Measurements from ENCODE around the gene MED20.

- TF ChIP-seq CTCF (conservative IDR thresholded peaks at IDR 0.05; ENCODE audit: low read depth, low read length) (no peak), EZH2phosphoT487 (IDR thresholded peaks at IDR 0.05; ENCODE audit: borderline replicate concordance, low read length) (no peak), EZH2 (IDR thresholded peaks at IDR 0.05; ENCODE audit: low read length, unreplicated experiment) (no peak)
These were observed 49.5 kb upstream of the MED20 start for GRCh38 chr6:41970436-41970846.

Measured in PC-3 (cell line).